HG02623 (cell line): Measurements from ENCODE around the gene UBXN6.
A peak's percentile ranks its signal among the peaks of the same experiment; 100 is the strongest.

Experiments used
- ATAC-seq: cut with Tn5 transposase; IDR thresholded peaks from one replicate; pipeline ENCODE4 v1.9.1; 2021; ENCODE audit warnings: moderate library complexity; ENCODE audit not compliant: unreplicated experiment

UBXN6 gene

GRCh38 chr19:4456843-4457653 lies 546 bp downstream of the UBXN6 start:
- peak; percentile 30 for ATAC-seq

- ATAC-seq, result no peak
Observed at GRCh38 chr19:4456476-4456842, 1.1 kb downstream of the UBXN6 start.

- ATAC-seq, result no peak
Observed at GRCh38 chr19:4455719-4456475, 1.7 kb downstream of the UBXN6 start.

- ATAC-seq, result no peak
Observed at GRCh38 chr19:4454747-4455718, 2.6 kb downstream of the UBXN6 start.

GRCh38 chr19:4453232-4454179 lies 4.1 kb downstream of the UBXN6 start:
- ATAC-seq, result no peak

GRCh38 chr19:4452230-4452990 lies 5.2 kb downstream of the UBXN6 start:
- ATAC-seq, result no peak

GRCh38 chr19:4449639-4450028 lies 8.0 kb downstream of the UBXN6 start:
- no peak for ATAC-seq

- no peak for ATAC-seq
Observed at GRCh38 chr19:4449022-4449638, 8.5 kb downstream of the UBXN6 start.

GRCh38 chr19:4448147-4448985 lies 9.2 kb downstream of the UBXN6 start:
- ATAC-seq, result no peak

- ATAC-seq, result no peak
Observed at GRCh38 chr19:4447327-4448146, 10.1 kb downstream of the UBXN6 start.

- ATAC-seq, result no peak
Observed at GRCh38 chr19:4446704-4447200, 10.8 kb downstream of the UBXN6 start.

GRCh38 chr19:4445963-4446703 lies 11.5 kb downstream of the UBXN6 start:
- ATAC-seq, result no peak

GRCh38 chr19:4444765-4445741 lies 12.5 kb downstream of the UBXN6 start:
- no peak for ATAC-seq

GRCh38 chr19:4443966-4444764 lies 13.4 kb downstream of the UBXN6 start:
- no peak for ATAC-seq
